Progenitor cell of endocrine pancreas (in vitro differentiated cells): ENCODE measurements around the gene BTF3L4. TPM values are rescaled to one million over a fixed set of nuclear protein-coding genes. Genes with fewer than 3 reads are reported as not detected.

Experiments used
- DNase-seq: peaks from one replicate; pipeline ENCODE4 v3.0.0; 2021; ENCODE audit warnings: low spot score; ENCODE audit not compliant: unreplicated experiment
- H3K27ac Mint-ChIP-seq: 2 replicates; pipeline ENCODE4 v1.8.0; 2021; ENCODE audit warnings: mild to moderate bottlenecking, moderate library complexity, mixed read lengths
- H3K27me3 Mint-ChIP-seq: 2 replicates; pipeline ENCODE4 v1.8.0; 2021; ENCODE audit warnings: mixed read lengths
- H3K36me3 Mint-ChIP-seq: 2 replicates; pipeline ENCODE4 v1.8.0; 2022; ENCODE audit warnings: mixed read lengths; ENCODE audit not compliant: insufficient read depth
- H3K4me1 Mint-ChIP-seq: 2 replicates; pipeline ENCODE4 v1.8.0; 2021; ENCODE audit warnings: low read depth, mixed read lengths
- H3K4me3 Mint-ChIP-seq: 2 replicates; pipeline ENCODE4 v1.8.0; 2021; ENCODE audit warnings: low read depth, mild to moderate bottlenecking, moderate library complexity, mixed read lengths
- H3K9me3 Mint-ChIP-seq: 2 replicates; pipeline ENCODE4 v1.8.0; 2021; ENCODE audit warnings: low read depth, mixed read lengths
- CTCF ChIP-seq: fragments of 200-600 bp; sonication (generic); IDR thresholded peaks from one replicate; pipeline ENCODE4 v1.5.0; 2021; ENCODE audit warnings: antibody characterized with exemption, mild to moderate bottlenecking; ENCODE audit not compliant: unreplicated experiment
- total RNA-seq: library from RNA; stranded (reverse); gene quantifications from 2 replicates; pipeline ENCODE4 v1.2.1, GENCODE V29; 2021

BTF3L4 gene
- total RNA-seq, 1 donor from 2014 or later: 100 TPM

- Mint-ChIP-seq H3K4me3 (no peak overlapping the region), H3K4me1 (peaks cover 10% of the 10 kb centered on the region), H3K27me3 (peaks cover 5% of the 10 kb centered on the region), H3K27ac (no peak overlapping the region), H3K36me3 (no peaks in the 10 kb centered on the region), H3K9me3 (no peaks in the 10 kb centered on the region)
- no peak for TF ChIP-seq CTCF
- no peak for DNase-seq
Measured at GRCh38 chr1:52139817-52140540, 83.9 kb downstream of the BTF3L4 start.

Other genes with a start within 250 kb of the BTF3L4 start
- 200 and 207 TPM in 2 replicates for gene NRDC, start 177.6 kb upstream of the BTF3L4 start, total RNA-seq
- 86.2 and 87.1 TPM in 2 replicates for gene RAB3B, start 65.6 kb upstream of the BTF3L4 start, total RNA-seq
- 8.3 and 8.5 TPM in 2 replicates for gene KTI12, start 22.5 kb upstream of the BTF3L4 start, total RNA-seq
- gene TXNDC12, start 1.1 kb upstream of the BTF3L4 start, total RNA-seq: 70.1 and 83.6 TPM in 2 replicates
- gene ZFYVE9, start 85.8 kb downstream of the BTF3L4 start, total RNA-seq: 40.0 and 40.3 TPM in 2 replicates